HG03060 (cell line): ENCODE data around the gene CDK11B.
A peak's percentile ranks its signal among the peaks of the same experiment; 100 is the strongest.
"Not testable (repeated sequence)": the region's sequence is repeated elsewhere in the genome, so short reads cannot be mapped to it uniquely, and the experiment has no call there.

Source experiments
- ATAC-seq: cut with Tn5 transposase; IDR thresholded peaks from one replicate; pipeline ENCODE4 v1.9.1; 2021; ENCODE audit warnings: low read depth, moderate number of reproducible peaks; ENCODE audit not compliant: unreplicated experiment

CDK11B gene

DNA sequence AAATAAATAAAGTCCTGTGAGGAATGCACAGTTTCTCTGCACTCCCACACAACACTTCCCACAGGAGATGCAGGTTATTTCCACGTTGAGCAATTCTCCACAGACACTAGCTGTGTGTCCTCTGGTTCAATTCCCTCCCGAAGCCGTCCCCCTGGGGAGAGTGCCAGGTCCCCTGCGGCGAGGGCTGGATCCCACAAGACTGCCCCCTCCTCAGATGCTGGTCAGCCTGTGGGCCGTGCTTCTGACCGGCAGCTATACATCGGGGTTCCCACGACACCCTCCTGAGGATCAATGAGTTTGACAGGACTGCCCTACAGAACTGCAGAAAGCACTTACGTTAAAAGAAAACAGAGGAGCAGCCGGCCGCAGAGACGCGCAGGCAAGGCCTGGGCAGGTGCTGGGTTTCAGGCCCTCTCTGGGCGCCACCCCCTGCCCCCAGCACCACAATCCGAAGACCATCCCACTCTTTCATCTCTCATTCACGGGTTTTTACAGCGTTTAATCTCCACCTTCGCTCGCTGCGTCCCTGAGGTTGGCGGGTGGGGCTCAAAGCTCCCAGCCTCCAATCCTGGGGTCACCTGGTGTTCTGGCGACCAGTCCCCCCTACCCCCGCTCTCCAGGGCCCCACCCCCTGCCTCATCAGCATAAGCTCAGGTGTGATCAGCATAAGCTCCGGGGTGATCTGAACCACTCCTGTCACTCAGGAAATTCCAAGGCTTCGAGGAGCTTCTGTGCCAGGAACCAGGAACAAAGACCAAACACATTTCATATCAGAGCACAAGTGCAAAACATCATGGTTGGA, 24.5 kb upstream of the CDK11B start:
- no peak for ATAC-seq

GRCh38 chr1:1680912-1681273, 22.1 kb upstream of the CDK11B start:
- ATAC-seq, result no peak

DNA sequence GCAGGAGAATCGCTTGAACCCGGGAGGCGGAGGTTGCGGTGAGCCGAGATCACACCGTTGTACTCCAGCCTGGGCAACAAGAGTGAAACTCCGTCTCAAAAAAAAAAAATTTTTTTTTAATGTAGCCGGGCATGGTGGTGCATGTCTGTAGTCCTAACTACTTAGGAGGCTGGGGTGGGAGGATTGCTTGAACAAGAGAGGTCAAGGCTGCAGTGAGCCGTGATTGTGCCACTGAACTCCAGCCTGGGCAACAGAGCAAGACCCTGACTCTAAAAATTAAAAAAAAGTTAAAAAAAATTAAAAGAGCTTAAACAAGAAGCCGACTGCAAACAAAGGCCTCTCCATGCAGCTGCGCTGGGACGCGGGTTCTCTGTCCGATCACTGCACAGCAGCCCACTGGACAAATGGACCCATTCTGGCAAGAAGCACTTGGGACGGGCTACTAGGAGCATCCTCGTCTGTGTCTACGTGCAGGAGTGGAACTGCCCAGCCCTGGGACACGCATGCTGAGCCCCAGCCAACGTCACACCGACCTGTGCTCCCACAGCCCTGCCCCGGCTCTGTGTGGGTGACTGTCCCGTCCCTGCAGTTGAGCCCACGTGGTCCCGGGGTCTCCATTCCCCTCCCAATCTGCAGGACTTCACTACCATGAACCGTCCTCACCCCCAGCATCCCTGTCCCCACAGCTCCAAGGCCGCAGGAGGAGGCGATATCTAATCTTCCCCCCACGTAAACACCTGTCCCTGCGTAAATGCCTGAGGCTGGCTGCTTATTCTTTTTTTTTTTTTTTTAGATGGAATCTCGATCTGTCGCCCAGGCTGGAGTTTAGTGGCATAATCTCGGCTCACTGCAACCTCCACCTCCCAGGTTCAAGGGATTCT, 21.5 kb upstream of the CDK11B start:
- no peak for ATAC-seq

GRCh38 chr1:1678581-1679380, 20.0 kb upstream of the CDK11B start:
- no peak for ATAC-seq

DNA sequence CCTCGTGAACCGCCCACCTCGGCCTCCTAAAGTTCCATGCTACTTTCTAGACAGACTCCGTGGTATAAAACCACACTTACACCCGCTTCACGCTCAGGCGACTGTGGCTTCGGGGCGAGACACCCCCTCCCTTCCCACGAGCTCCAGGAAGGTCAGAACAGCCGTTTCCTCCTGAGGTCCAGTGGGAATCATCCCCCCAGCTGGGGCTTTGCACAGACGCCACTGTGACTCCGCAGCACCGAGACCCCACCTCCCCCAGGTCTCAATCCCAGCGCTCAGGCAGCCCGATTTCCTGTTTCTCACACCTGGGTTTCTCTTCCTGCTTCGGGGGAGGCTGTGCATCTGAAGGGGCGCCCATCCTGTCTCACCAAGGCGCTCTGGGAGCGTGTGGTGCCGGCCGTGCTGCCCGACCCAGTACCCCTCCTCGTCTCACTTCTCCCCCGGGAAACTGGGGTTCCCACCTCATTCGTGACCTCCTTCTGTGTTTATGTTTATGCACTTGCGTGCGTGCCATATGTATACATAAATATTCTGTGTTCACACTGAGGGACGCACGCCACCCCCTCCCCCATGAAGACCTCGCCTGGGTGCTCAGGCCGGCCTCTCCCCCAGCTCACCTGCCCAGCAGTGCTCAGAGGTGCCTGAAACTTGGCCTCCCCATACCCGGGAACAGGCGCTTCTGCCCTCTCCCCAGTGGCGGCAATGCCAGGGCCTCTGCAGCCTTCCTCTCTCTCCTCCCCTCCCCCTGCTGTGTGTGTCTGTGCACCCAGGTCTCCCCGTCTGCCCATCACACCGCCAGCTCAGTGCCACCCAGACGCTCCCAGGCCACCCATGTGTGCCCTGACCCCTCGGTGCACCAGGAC, 19.1 kb upstream of the CDK11B start:
- peak; percentile 38 for ATAC-seq

- ATAC-seq, result not testable (repeated sequence)
These were observed 17.3 kb upstream of the CDK11B start for GRCh38 chr1:1676087-1676486.

DNA sequence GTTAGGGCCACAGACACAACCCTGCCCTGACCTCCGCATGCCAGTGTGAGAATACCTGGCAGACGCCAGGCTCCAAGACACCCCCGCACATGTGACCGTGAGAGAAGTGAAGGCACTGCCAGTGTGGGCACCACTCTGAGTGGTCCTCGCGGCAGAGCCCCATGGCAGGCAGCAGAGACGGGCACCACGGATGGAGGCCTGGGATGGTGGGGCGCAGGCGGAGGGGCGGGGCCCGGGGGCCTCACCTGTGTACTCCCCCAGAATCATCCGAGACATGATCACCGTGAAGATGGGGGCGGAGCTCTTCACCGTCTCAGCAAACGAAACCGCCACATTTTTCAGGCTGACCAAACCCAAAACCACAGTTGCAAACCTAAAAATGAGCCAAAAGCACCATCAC, 16.4 kb upstream of the CDK11B start:
- not testable (repeated sequence) for ATAC-seq

DNA sequence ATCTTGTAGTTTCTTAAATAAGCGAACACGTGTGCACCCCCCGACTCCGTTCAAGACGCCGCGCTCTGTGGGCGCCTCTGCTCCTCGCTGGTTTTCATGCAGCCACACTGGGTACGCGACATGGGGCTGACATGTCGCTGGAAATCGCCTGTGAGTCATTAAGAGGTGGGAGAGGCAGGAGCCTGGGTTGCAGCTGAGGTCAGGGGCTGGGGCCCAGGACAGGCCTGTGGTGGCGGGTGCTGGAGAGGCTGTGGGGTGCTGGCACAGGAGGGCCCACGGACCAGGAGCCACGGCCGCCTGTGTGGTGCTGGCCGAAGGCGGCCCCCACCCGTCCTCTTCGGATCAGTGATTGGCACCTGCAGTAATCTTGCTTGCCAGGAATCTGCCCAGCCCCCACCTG, 16.0 kb upstream of the CDK11B start:
- not testable (repeated sequence) for ATAC-seq

- ATAC-seq, result no peak
These were observed 13.6 kb upstream of the CDK11B start for GRCh38 chr1:1672181-1672965.

DNA sequence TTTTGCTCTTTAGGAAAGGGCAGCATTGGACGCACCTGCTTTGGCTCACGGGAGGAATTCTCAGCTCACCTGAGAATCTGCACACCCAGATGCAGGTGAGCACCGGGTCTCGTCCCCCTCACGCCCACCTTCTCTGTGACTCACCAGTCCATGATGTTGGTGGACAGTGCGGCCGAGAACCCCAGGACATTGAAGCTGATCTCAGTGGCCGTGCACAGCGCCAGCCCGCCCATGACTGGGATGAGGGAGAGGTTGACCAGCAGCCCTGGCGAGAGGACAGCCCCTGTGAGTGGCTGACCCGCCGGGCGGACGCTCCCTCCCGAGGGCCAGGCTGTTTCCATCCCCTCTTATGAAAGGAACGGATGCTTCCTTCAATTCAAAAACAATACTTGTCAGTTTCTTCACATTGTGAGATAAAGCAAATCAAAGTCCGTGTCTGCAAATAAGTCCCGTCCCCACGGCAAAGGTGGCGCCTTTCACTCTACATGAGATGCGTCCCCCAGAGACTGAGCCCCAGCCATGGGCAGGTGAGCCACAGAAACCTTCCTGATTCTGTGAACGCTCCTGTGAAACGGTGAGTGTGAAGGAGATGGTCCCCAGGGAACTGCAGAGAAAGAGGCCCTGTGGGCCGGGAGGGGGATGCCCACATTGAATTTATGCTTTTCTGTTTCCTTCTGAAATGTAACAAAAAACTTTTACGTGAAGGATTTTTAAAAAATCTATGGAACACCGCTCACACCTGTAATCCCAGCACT, 12.7 kb upstream of the CDK11B start:
- no peak for ATAC-seq

GRCh38 chr1:1670866-1671265, 12.1 kb upstream of the CDK11B start:
- ATAC-seq, result no peak

DNA sequence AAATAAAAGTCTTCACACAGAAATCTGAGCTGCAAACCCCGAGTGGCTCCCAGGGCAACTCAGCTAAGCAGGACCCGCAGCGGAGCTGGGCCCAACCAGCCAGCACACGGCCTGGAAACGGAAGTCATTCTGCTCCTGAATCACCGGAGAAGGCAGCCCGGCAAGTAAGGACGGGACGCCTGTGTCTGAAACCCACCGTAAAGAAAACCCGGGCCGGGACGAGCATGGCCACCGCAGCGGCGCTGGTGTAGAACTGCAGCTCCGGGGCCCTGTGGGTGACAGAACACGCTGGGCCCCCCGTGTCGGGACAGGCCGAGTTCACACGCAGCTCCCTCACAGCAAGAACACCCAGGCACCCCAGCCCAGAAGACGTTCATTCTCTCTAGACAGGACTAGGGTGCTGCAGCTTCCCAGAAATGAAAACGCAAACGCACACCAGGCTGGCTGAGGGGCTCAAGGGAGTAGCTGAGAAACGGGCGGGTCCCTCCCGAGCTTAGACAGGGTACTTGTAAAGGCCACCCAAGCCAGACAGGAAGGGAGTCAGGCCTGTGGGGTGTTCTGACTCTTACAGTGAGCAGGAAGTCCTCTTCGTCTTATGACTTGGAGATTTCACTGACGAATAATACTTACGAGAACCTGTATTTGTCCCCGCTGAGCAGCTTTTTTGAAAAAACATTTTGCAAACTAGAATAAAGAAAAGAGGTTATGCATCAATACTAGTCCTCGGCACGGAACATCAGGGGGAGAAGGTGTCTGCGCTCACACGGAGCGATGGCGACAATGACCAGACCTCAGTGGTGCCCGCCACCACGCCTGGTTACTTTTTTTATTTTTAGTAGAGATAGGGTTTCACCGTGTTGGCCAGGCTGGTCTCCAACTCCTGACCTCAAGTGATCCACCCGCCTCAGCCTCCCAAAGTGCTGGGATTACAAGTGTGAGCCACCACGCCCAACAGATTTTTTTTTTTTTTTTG, 10.9 kb upstream of the CDK11B start:
- ATAC-seq, result no peak

GRCh38 chr1:1666526-1666925, 7.7 kb upstream of the CDK11B start:
- ATAC-seq, result no peak

DNA sequence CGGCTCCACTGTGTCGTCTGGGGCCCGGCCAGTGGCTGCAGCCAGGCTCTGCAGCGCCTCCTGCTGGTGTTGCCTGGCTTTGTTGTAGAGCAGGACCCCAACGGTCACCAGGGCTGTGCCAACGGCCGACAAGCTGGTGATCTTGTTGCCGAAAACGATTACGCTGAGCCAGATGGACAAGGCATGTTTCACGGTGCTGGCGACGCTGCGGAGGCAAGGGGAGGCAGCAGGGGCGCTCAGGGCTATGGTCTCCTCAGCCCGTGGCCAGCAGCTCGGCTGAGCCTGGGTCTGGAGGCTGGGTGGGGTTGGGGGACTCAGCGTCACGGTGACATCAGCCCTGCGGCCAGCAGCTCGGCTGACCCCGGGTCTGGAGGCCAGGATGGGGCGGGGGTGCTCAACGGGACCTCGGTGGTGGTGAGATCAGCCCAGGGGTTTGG, 7.0 kb upstream of the CDK11B start:
- no peak for ATAC-seq

DNA sequence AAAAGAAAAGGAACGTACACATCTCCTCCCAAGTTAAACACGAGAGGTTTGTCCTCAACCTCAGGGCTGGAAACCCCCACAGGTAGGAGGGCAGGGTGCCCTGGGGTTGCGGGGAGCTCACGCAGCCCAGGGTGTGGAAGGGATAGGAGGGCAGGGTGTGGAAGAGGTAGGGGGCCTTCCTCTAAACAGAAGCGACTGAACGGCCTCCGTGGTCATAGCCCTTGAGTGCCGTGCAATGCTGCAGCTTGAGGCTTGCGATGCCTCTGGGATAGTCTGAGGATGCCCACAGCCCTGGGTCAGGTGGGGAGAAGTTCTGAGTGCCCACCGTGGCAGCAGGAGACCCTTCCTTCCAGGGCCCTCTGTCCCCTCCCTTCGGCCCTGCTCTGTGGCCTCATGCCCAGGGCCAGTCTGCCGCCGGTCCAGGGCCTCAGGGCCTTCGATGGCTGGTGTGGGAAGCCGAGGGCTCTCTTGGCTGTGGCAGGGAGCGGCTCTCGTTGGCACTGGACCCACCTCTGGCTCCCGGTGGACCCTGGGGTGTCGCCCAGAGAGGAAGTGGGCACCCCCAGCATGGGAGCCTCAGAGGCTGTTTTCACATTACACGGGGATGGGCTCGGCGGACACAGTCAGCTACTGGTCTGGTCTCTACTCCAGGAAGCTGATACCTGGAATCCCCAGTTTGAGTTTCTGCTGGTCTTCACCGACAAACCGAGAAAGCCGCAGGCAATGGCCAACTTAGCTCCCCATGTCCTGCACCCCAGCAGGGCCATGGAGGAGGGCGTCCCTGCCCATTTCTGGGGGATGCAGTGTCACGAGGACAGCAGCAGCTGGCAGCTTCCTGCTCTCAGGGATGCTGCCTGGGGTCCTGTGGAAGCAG, 6.4 kb upstream of the CDK11B start:
- ATAC-seq, result no peak

DNA sequence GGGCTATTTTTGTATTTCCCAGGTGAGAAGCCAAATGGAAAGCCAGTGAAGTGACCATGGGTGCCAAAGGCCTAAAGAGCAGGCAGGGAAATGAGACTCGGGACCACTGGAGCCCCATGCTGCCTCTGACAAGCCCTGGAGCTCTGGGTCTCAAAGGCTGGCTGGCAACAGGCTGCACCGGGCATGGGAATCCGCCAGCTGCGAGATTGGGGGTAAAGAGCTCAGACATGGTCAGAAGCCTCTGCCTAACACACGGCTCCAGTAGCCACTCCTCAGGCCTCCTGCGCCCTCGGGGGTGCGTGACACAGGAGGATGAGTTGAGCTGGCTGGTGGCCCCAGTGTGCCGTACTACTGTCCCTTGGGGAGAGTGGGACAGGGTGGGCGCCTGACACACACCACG, 5.5 kb upstream of the CDK11B start:
- ATAC-seq, result not testable (repeated sequence)
